Stimulated activated CD4-positive, alpha-beta T cell treated with anti-CD3 and anti-CD28 coated beads, Interleukin-1b, Interleukin-23, amount 100 ng/mL, for 4 hours (primary cell): Measurements from ENCODE around the gene COP1.

Source experiments
- DNase-seq, 2 donors: peaks; one replicate each; pipeline ENCODE4 v3.0.0-alpha.2; 2020; ENCODE audit warnings: low read depth in 2 of 2

COP1 gene

DNA sequence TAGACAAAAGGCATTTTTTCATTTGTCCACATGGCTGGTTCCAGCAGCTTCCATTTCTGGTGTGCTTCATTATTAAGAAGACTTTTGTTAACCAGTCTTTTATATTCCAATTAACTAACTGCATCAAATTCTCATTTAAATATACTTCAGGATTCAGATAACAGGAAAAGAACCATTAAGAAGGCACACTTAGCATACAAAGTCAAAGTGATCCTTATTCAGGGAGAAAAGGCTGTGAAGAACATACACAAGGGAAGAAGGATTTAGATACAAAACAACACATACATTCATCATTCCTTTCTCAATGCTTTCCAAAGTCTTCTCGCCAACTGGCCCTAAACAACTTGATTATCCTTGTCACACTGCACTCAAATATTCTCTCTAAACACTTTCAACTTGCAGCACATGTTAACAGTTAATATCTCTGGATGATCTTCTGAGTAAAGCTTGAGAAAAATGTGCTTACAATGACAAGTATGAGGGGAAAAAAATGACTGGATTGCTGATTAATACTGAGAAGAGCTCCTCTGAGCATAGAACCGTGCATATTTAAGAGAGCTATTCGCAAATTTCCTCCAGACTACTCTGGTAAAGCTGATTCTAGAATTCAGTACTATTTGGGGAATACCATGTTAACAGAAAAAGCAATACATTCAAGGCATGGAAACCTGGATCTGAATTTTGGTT is 238.5 kb downstream of the COP1 start:
- DNase-seq: no peak

DNA sequence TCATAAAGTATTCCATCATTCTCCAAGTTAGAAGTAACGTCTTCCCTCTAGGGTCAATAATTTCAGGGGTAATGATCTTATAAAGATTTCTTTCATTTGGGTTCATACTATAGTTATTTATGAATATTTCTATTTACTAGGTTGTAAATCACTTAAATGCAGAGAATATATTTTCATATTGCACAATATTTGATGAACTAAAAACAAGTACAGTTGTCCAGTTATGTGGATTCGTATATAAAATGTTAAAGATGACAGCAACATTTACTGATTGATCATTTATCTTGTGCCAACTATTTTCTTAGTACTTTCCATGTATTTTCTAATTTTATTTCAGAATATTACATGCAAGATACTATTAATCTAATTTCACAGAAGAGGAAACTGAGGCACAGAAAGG is 243.3 kb downstream of the COP1 start:
- DNase-seq: no peak

DNA sequence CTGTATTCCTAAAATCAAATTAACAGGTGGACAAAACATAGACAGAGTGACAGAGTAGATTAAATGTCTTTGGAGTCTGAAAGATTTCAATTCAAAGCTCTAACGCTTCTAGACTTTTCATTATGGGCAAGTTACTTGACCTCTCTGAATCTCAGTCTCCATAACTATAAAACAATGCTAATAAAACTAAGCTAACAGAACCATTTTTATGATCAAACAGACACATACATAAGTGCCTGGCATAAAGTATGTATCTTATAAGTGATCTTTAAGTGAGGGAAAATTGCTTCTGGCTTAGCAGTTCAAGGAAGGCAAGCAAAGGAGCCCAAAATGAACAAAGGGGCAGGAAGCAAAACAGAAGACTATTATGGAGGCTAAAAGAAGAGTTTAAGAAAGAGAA is 246.9 kb downstream of the COP1 start:
- no peak for DNase-seq

DNA sequence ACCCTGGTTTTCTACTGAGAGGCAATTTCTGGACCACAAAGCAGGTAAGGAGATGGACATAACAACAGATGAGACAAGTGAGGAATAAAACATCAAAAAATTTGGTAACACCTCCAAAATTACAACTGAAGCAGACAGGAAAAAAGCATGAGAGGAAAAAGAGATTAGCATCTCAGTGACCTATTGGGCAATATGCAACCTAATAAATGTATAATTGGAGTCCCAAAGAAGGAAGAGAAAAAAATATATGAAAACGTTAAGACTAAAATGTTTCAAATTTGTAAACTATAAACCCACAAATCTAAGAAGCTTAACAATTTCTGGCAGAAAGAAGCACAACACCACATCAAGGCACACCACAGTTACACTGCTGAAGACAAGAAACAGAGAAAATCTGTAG is 255.5 kb downstream of the COP1 start:
- no peak for DNase-seq

DNA sequence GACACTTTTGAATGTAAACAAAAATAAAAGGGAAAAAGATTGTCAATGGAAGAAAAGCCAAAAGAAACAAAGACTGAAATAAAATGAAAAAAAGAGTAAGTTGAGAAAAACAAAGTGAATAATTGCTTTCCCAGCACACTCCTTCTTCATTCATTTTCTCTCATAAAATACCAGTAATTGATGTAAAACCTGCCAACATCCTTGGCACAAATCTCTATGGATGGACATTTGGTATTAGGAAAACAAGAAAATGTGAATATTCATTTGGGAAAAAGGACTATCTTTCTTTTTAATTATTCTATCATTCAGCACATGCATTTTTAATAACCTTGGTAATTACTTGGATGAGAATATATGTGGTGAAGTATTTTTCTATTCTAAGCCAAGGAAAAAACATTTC is 259.3 kb downstream of the COP1 start:
- no peak for DNase-seq

DNA sequence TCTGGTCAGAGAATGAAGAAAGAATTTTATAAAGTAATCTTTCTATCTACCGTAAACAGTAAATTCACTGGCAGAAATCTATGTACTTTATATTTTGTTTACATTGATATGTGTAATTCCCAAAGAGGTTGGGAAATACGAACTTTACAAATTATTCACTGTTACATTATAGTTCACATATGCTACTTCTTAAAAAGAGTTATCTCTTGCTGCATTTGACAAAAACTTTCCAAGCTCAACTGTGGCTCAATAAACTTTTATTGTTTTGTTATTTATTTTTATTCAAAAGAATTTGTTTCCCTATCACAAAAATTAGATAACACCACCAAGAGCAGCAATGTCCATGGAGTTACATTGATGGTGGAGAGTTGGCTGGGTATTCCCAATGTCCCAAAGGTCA is 262.5 kb downstream of the COP1 start:
- no peak for DNase-seq

DNA sequence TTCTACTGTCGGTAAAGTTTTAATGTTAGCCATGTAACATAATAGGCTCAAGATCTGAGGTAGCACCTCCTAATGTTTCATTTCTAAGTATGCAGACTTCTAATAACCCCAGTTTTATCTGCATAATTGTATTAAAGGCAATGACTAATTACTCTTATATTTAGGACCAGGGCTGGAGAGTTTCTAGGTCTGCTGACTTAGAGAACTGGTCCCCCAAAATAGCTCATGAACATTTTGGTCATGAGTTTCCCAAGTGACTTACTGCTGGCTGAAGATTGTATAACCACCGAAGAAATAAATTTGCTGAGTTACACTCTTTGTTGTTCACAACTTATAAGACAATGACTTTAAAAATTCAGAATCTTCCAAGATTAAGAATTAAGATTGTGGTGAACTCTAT is 265.9 kb downstream of the COP1 start:
- DNase-seq: no peak

DNA sequence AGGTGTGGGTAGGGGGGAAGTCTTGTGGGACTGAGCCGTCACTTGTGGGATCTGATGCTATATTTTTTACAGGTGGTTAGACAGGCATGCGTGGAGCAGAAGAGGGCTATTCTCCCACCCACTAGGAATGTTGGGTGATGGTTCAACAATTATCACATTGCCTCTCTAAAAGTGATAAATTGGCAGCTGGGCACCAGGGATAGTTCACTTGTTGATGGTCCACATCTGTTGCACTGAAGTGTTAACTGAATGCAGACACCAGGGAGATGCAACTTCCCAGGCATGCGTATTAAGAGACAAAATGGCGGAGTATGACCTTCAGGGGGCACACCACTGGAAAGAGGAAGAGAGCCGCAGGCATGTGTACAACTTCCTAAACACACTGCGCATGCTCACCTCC is 270.4 kb downstream of the COP1 start:
- DNase-seq: no peak

DNA sequence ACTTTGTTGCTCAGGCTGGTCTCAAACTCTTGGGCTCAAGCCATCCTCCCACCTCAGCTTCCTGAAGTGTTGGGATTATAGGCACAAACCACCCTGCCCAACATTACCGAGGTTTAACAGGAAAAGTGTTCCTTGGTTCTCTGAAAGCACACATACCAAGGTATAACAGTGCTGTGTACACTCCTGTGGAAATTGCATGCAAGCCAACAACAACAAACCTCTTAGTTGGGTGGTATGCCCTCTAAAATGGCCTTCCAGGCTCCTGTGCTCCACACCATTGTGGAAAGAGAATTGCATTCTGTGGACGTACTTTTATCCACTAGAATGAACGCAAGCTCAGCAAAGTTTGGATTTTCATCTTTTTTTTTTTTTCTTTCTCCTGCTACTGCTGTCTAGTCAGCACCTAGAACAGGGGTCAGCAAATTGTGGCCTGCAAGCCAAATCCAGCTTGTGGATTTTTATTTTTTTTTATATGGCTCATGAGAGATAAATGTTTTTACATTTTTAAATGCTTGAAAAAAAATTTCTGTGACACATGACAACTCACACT is 271.4 kb downstream of the COP1 start:
- no peak for DNase-seq

DNA sequence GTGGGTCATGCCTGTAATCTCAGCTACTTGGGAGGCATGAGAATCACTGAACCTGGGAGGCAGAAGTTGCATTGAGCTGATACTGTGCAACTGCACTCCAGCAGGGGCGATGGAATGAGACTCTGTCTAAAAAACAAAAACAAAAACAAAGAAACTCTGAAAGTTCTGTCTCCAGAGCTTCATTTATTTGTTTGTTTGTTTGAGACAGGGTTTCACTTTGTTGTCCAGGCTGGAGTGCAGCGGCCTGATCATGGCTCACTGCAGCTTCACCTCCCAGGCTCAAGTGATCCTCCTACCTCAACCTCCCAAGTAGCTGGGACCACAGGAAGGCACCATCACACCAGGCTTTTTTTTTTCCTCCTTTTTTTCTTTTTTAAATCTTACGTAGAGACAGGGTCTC is 271.9 kb downstream of the COP1 start:
- DNase-seq: no peak

DNA sequence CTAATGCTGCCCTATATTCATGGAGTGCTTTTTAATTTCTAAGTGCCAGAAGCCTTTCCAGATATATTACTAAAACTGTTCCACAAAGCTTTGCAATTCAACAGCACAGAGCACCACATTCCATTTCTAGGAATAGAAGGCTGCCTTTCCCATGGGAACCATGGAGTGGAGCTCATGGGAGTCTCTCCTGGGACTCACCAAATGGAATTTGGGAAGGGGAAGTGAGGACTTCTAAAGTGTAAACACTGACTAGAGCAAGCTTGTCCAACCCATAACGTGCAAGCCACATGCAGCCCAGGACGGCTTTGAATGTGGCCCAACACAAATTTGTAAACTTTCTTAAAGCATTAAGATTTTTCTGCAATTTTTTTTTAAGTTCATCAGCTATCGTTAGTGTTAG is 273.3 kb downstream of the COP1 start:
- DNase-seq: no peak

DNA sequence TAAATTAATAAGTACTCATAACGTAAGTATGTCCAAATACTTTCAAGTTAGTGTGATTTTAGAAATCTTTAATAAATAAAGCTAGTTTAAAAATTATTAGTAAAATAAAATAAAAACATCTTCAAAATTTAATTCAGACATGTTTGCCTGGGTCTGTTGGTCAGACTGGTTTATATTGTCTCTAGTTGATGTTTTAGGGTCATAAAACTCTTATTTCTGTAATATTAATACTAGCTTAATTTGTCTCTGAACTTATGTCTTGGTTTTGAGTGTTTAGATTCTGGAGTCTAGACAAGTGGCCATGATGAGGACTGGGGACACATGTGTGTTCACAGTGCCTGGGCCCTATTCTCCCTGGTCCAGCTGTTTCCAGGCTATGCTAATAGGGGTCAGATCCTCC is 279.1 kb downstream of the COP1 start:
- no peak for DNase-seq

DNA sequence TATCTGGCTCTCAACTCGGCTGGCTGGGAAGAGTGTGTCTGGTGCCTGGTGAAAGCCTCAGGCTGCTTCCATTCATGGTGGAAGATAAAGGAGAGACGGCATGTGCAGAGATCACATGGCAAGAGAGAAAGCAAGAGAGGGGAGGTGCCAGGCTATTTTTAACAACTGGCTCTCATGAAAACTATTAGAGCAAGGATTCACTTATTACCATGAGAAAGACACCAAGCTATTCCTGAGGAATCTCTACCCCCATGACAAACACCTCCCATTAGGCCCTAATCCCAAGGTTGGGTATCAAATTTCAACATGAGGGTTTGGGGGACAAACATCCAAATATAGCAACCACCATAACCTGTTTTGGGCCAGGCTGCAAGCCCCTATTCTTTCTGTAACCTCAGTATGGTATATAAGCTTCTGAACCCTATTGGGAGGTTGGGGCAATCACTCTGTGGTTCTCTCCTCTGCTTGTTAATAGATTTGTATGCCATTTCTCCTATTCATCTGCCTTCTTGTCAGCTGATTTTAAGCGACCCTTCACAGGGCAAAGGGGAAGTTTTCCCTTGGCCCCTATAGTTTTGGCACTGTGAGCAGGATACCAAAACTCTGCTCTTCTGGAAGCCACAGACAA is 284.7 kb downstream of the COP1 start:
- no peak for DNase-seq

DNA sequence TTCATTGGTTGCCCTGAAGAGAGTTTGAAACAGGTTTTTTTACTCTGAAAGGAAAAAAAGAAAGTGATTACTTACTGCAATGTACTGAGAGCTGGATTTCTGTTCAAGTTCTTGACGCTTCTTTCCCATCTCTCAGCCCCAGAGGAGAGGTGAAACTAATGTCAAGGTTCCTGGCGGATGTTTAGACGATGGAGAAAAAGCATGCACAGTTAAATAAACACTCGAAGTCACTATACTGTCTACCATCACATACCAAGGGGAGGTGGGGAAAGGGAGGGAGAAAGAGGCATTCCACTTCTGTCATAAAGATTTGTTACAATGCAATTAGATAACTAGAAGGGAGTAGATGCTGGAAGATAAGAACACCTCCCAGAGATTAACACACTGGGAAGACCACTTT is 286.7 kb downstream of the COP1 start:
- DNase-seq: no peak

DNA sequence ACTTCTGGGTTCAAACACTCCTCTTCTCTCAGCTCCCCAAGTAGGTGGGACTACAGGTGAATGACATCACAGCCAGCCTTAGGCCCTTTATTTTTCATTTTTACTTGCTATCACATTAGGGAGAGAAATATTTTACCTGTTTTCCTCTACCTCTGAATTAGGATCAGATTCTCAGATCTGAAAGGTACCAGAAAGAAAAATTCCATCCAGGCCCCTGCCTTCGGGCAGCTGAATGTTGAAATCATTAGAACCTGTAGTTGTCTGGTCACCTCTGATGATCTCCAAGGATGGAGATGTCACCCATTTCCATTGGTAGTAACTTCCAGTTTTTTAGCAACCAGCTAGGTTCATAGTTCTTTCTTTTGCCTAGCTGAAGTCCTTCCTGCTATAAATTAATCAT is 288.1 kb downstream of the COP1 start:
- no peak for DNase-seq

DNA sequence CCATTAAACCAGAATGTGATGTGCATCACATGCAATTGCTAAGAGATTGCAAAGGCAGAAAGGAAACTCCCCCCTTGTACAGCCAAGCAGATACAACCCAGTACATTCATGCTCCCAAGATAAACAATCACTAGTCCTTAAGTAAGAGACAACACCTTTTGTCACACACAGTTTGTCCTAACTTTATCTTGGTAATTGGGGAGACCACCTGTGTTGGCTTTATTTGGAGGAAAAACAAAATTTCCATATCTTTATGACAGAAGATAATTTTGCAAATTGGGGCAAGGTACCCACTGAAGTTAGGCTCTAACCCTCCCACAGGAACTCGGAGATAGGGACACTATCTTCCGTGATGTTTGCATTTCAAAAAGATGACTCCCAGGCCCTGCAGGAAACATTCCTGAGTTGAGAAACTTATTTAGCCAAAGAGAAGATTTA is 288.7 kb downstream of the COP1 start:
- no peak for DNase-seq

DNA sequence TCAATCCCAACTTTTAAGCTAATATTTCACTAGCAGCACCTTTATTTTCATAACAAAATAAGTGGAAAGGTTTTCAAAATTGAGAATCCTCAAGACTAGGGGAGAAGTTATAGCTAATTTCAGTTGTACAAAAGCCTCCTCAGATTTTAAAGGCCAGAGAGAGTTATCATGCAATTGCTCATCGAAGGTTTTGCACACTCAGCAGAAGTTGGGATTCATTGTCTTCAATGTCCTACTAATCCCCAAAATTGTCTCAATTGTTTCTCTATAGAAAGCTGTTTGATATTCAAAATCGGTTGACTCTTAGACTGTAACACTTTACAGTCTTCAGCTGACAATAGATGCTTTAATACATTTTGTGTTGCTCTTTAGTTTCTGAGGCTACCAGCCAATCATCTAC is 293.0 kb downstream of the COP1 start:
- DNase-seq: no peak

DNA sequence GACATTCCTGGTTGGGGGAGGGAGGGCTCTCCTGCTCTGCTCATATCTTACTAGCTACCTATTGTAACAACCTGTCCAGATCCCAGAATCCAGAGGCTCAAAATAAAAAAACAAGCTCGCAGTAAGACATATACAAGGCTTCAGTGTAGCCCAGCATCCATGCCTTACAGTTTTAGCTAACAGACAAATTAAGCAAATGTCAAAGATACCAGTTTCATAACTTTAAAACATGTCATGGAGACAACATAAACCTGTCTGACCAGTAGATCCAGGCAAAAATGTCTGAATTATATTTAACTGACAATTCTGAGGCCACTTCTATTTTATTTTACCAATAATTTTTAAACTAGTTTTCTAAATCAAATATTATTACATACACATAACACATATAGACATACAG is 295.9 kb downstream of the COP1 start:
- no peak for DNase-seq

DNA sequence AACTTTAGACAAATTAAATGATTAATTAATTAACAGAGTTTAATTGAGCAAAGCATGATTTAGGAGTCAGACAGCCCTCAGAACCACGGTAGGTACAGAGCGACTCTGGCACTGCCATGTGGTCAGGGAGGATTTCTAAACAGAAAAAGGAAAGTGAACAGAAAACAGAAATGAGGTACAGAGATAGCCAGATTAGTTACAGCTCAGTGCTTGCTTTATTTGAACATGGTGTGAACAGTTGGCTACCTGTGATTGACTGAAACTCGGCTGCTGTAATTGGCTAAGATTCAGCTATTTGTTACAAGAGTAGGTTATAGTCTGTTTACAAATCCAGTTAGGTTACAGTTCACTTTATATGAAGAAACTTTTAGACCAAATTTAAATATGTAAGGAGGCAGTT is 300.7 kb downstream of the COP1 start:
- no peak for DNase-seq

DNA sequence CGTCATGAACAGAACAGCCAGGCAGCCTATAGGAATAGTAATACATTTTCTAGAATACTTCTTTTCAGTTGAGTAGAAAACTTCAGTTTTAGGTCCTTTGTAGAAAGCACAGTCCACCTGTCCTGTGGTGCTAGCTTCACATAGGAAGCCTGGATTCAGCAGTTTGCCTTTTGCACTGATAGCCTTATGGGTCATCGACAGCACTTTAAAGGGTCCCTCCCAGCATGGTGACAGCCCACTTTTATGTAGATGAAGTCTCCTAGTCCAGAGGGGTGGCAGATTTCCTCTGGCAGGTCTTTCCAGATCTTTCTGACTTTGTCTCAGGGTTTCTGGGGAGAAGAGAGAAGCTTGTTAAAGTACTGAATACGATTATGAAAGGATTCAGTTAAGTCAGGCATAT is 302.3 kb downstream of the COP1 start:
- DNase-seq: no peak

DNA sequence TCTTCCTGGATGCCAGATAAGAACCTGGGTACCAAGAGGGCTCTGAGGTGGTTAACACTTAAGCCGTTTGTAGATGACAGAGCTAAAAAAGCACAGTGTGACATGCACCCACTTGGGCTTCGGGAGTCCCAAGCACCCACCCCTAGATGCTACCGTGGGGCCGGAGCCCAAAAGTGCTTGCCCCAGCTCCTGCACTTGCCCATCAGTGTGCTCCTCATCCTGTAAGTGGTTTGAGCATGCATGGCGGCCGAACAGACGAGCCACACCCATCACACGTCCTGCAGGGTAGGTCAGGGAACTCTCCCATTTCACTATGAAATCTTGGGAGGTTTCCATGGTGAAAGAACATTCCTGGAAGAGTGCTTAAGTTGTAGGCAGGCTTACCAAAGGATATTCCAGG is 304.8 kb downstream of the COP1 start:
- no peak for DNase-seq

DNA sequence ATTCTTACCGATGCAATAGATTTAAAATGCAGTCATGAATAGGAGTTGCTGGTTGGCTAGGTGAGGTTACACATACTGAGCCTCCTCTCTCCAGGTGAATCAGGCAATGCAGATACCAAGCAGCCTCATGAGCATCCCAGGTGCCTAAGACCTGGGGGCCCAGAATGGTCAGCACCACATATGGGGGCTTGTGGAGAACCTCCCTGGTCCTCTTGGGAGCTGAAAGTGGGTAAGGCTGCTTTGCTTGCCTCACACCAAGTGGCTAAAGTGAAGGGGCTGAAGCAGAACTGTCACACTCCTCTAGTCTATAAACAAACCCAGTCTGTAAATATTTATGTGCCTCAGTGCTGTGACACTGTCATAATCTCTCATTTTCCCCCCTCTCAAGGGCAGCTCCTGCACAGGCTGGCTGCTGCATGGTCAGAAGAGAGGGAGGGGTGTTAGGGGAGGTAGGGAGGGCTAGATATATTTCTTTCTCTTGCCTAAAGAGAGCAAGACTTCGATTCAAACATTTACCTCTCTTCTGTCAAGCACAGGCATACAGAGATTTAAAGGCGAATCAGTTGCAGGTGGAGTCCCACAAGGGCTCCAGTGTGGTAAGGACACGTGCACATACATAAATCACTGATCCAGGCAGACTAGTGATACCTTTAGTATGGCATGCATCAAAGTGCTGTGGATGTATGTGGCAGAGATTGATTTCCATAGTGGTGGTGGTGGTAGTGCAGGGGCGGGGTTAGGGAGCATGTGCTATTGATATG is 305.8 kb downstream of the COP1 start:
- DNase-seq: no peak

DNA sequence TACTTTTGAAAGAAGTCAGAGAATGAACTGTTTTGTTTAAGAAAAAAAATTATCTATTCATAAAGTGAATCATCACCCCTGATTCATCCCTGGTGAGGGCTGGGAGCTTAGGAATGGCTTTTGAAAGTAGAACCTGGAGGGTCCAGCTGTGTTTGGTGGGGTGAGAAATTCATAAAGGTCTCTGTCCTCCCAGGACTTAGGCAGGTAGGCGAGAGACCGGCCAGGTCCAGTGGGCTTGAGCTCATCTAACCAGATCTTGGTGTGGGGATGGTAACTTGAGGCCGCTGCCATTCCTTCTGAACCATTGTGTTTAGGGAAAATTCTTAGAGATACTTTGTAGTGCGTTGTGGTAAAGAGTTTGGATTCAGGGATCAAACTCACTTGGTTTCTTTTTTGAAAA is 306.9 kb downstream of the COP1 start:
- no peak for DNase-seq
